B cell (primary cell): Measurements from ENCODE around the gene C10orf90. TPM values are rescaled to one million over a fixed set of nuclear protein-coding genes. Genes with fewer than 3 reads are reported as not detected.

ENCODE experiments used
- ATAC-seq: fragments of 200-7000 bp; cut with Tn5 transposase; one replicate; pipeline ENCODE4 v1.10.0; 2021; ENCODE audit warnings: low read depth, mild to moderate bottlenecking, moderate number of reproducible peaks, moderate library complexity
- CTCF ChIA-PET: fragments of 350-600 bp; sonication (Branson Sonifier 250); formaldehyde crosslinking; loops from one replicate; lab custom pipeline; 2021; ENCODE audit warnings: antibody characterized with exemption, inconsistent platforms; lab: Charles Lee
- POLR2A ChIA-PET: fragments of 350-600 bp; sonication (Branson Sonifier 250); formaldehyde crosslinking; loops from one replicate; lab custom pipeline; 2021; ENCODE audit warnings: antibody characterized with exemption; lab: Charles Lee
- DNase-seq: peaks from one replicate; pipeline ENCODE4 v3.0.0; 2013
- H2AFZ ChIP-seq: 2 replicates; pipeline ENCODE4 v1.6.1; 2012; ENCODE audit warnings: mild to moderate bottlenecking, low read depth, low read length; ENCODE audit not compliant: insufficient read depth, poor library complexity, severe bottlenecking
- H3K27ac ChIP-seq, 2 donors: 1 replicate in 1 of 2; 2 replicates in 1 of 2; pipeline ENCODE4 v1.5.1; 2012 to 2013; ENCODE audit warnings: low read length in 2 of 2, mild to moderate bottlenecking in 2 of 2, moderate library complexity in 1 of 2
- H3K27me3 ChIP-seq, 4 experiments: fragments of 200-600 bp in 1 of 4; sonication (generic) in 1 of 4; replicated peaks in 1 of 4; 1 replicate in 2 of 4; 2 replicates in 2 of 4; pipeline versions ENCODE4 v1.6.1 to v1.7.0; 2013 to 2016; ENCODE audit warnings: low read length in 3 of 4, mild to moderate bottlenecking in 2 of 4, mixed read lengths in 1 of 4, moderate library complexity in 1 of 4; ENCODE audit not compliant: insufficient read depth in 4 of 4, control insufficient read depth in 3 of 4; ENCODE audit errors: control extremely low read depth in 1 of 4
- H3K36me3 ChIP-seq, 2 experiments: replicated peaks in 1 of 2; 1 replicate in 1 of 2; 2 replicates in 1 of 2; pipeline versions ENCODE4 v1.6.1 to v1.7.1; 2013; ENCODE audit warnings: low read length in 1 of 2; ENCODE audit not compliant: insufficient read depth in 2 of 2, control insufficient read depth in 1 of 2; ENCODE audit errors: control extremely low read depth in 1 of 2, extremely low read depth in 1 of 2
- H3K4me1 ChIP-seq, 2 donors: fragments of 200-600 bp in 1 of 2; sonication (generic) in 1 of 2; 1 replicate in 1 of 2; 2 replicates in 1 of 2; pipeline versions ENCODE4 v1.5.1 to v1.6.1; 2013 to 2017; ENCODE audit warnings: low read length in 2 of 2; ENCODE audit not compliant: control insufficient read depth in 2 of 2, insufficient read depth in 2 of 2
- H3K4me2 ChIP-seq: replicated peaks from 2 replicates; pipeline ENCODE3; 2012; ENCODE audit warnings: mild to moderate bottlenecking, low read depth, low read length; ENCODE audit not compliant: poor library complexity, severe bottlenecking
- H3K4me3 ChIP-seq, 5 experiments: fragments of 200-600 bp in 1 of 5; sonication (generic) in 1 of 5; 1 replicate in 3 of 5; 2 replicates in 2 of 5; pipeline versions ENCODE4 v1.5.1 to v1.7.0; 2011 to 2016; ENCODE audit warnings: low read length in 4 of 5, mild to moderate bottlenecking in 4 of 5, low read depth in 2 of 5, control low read depth in 1 of 5, moderate library complexity in 1 of 5; ENCODE audit not compliant: insufficient read depth in 1 of 5; ENCODE audit errors: control extremely low read depth in 1 of 5, extremely low read depth in 1 of 5
- H3K79me2 ChIP-seq: fragments of 200-600 bp; sonication (generic); one replicate; pipeline ENCODE4 v1.6.0; 2016; ENCODE audit warnings: low read length; ENCODE audit not compliant: control insufficient read depth, insufficient read depth
- H3K9ac ChIP-seq: fragments of 200-600 bp; sonication (generic); 2 replicates; pipeline ENCODE4 v1.6.1; 2017; ENCODE audit warnings: mild to moderate bottlenecking, low read length, moderate library complexity
- H3K9me3 ChIP-seq, 3 donors: one replicate each; pipeline versions ENCODE4 v1.6.1 to v1.7.1; 2013; ENCODE audit warnings: low read length in 2 of 3; ENCODE audit not compliant: control insufficient read depth in 2 of 3, insufficient read depth in 1 of 3; ENCODE audit errors: control extremely low read depth in 1 of 3
- H4K20me1 ChIP-seq: 2 replicates; pipeline ENCODE4 v1.6.0; 2012; ENCODE audit warnings: mild to moderate bottlenecking, low read length; ENCODE audit not compliant: insufficient read depth, control insufficient read depth, poor library complexity, severe bottlenecking
- H3K27ac Mint-ChIP-seq: one replicate; pipeline ENCODE4 v1.8.0; 2021; ENCODE audit warnings: mixed read lengths
- H3K27me3 Mint-ChIP-seq: one replicate; pipeline ENCODE4 v1.8.0; 2021; ENCODE audit warnings: mixed read lengths
- H3K4me1 Mint-ChIP-seq: one replicate; pipeline ENCODE4 v1.8.0; 2021; ENCODE audit warnings: mixed read lengths
- H3K4me3 Mint-ChIP-seq: one replicate; pipeline ENCODE4 v1.8.0; 2021; ENCODE audit warnings: mixed read lengths
- H3K9me3 Mint-ChIP-seq: one replicate; pipeline ENCODE4 v1.8.0; 2022; ENCODE audit warnings: mixed read lengths; ENCODE audit not compliant: insufficient read depth
- CTCF ChIP-seq: fragments of 200-600 bp; IDR thresholded peaks from one replicate; pipeline ENCODE4 v1.8.0; 2022; ENCODE audit warnings: antibody characterized with exemption, mild to moderate bottlenecking
- EZH2 ChIP-seq: IDR thresholded peaks from 2 replicates; pipeline ENCODE4 v1.6.1; 2012; ENCODE audit warnings: borderline replicate concordance, low read depth, mild to moderate bottlenecking, moderate library complexity, low read length; ENCODE audit not compliant: insufficient read depth, poor library complexity, severe bottlenecking
- WGBS: methylation state at CpG from one replicate; pipeline ENCODE4 v1.1.5; 2013; ENCODE audit warnings: missing lambda C conversion rate; ENCODE audit not compliant: insufficient coverage; 5-methylcytosine and 5-hydroxymethylcytosine counted together
- intact Hi-C: fragments of 100-400 bp; cut with micrococcal nuclease; formaldehyde crosslinking; loops from one replicate; pipeline ENCODE4 v1.10.0; 2022
- polyA plus RNA-seq: library from polyadenylated mRNA; depleted of rRNA; stranded (reverse); fragments of >200 nt; gene quantifications from 2 replicates; pipeline ENCODE4 v1.2.3, GENCODE V29; 2012
- total RNA-seq, 2 donors: library from RNA; stranded (reverse); fragments of 120-200 nt in 1 of 2; gene quantifications; 1 replicate in 1 of 2; 2 replicates in 1 of 2; pipeline versions ENCODE4 v1.2.3 to v1.2.4, GENCODE V29; 2013 to 2022

Gene C10orf90
- total and polyA plus RNA-seq, 2 donors (not counting 1 experiment from before 2014, with no cell fraction given): not detected

- intact Hi-C loops: no loop called here
- H3K4me3 ChIP-seq: no peak overlapping the region
- no peak overlapping the region for H3K4me3 Mint-ChIP-seq
- H3K9me3 ChIP-seq: no peaks in the 10 kb centered on the region
- no peaks in the 10 kb centered on the region for H3K9me3 Mint-ChIP-seq
- no peaks in the 10 kb centered on the region for H3K4me1 ChIP-seq
- no peaks in the 10 kb centered on the region for H3K36me3 ChIP-seq
- H2AFZ ChIP-seq: no peak overlapping the region
- DNase-seq (no peak), ATAC-seq (no peak)
- no peak overlapping the region for H3K27ac ChIP-seq
- no peaks in the 10 kb centered on the region for H3K27me3 Mint-ChIP-seq
- 67% methylated on average over 1 of the region's 2 CpGs for WGBS
- TF ChIP-seq CTCF: no peak
- H4K20me1 ChIP-seq: no peaks in the 10 kb centered on the region
- no peak overlapping the region for H3K9ac ChIP-seq
- no peak overlapping the region for H3K4me2 ChIP-seq
- CTCF ChIA-PET: no interaction called here
- H3K4me1 Mint-ChIP-seq: no peaks in the 10 kb centered on the region
- no peak overlapping the region for H3K27ac Mint-ChIP-seq
- no peaks in the 10 kb centered on the region for H3K79me2 ChIP-seq
- H3K27me3 ChIP-seq: no peaks in the 10 kb centered on the region
- POLR2A ChIA-PET: no interaction called here
Measured at GRCh38 chr10:126654579-126654978, 15.9 kb downstream of the C10orf90 start.

DNA sequence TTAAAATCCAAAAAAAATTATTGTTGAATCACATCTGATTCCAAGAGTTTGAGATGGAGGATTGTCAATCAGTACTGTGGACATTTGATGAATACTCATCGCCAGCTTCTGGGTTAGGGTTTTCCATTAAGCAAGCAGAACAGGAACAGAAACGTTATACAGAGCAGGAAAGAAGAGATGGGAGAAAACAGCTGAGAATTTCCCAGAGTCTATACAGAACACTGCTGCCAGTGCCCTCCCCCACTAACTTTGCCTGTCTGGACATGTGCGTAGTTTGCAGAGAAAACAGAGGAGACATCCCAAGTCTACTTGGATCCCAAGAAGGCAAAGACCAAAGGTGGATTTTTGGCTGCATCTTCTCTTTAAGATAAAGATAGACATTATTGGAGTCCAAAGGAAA, 19.0 kb downstream of the C10orf90 start:
- CTCF ChIA-PET: no interaction called here

More for the DNA sequence above, 19.0 kb downstream of the C10orf90 start:
- no peak overlapping the region for H3K27ac ChIP-seq
- no peaks in the 10 kb centered on the region for H3K4me1 ChIP-seq
- ATAC-seq: no peak
- POLR2A ChIA-PET: no interaction called here
- H3K9ac ChIP-seq: no peak overlapping the region
- H3K4me2 ChIP-seq: no peak overlapping the region
- H4K20me1 ChIP-seq: no peaks in the 10 kb centered on the region
- Mint-ChIP-seq H3K4me1 (no peaks in the 10 kb centered on the region), H3K27me3 (no peaks in the 10 kb centered on the region), H3K9me3 (no peaks in the 10 kb centered on the region), H3K4me3 (no peak overlapping the region), H3K27ac (no peak overlapping the region)
- TF ChIP-seq EZH2 (no peak), CTCF (no peak)
- H3K36me3 ChIP-seq: no peaks in the 10 kb centered on the region
- no peaks in the 10 kb centered on the region for H3K27me3 ChIP-seq
- no peak overlapping the region for H3K4me3 ChIP-seq
- H3K9me3 ChIP-seq: no peaks in the 10 kb centered on the region
- no peak overlapping the region for H2AFZ ChIP-seq
- intact Hi-C loops: no loop called here
- no peak for DNase-seq
- no peaks in the 10 kb centered on the region for H3K79me2 ChIP-seq
- 83% methylated on average over 1 of the region's 3 CpGs for WGBS
